Lung microvascular endothelial cell (primary cell): ENCODE measurements around the gene HIVEP2. TPM values are rescaled to one million over a fixed set of nuclear protein-coding genes. Genes with fewer than 3 reads are reported as not detected.

ENCODE experiments used
- DNase-seq, 2 donors: peaks; one replicate each; pipeline versions ENCODE4 v3.0.0 to v3.0.0-alpha.2; 2010; ENCODE audit warnings: low read depth in 2 of 2
- total RNA-seq: library from RNA; depleted of rRNA; stranded (reverse); fragments of >200 nt; gene quantifications from 2 replicates; pipeline ENCODE4 v1.2.1, GENCODE V29; 2014

Gene HIVEP2
- total RNA-seq, 1 donor from 2014 or later, result 14.3 TPM

GRCh38 chr6:142867988-142868812 lies 76.8 kb downstream of the HIVEP2 start:
- DNase-seq, result peak; percentile 98

GRCh38 chr6:142867355-142867801 lies 77.6 kb downstream of the HIVEP2 start:
- peak; percentile 38 to 77 for DNase-seq

GRCh38 chr6:142863981-142864380 lies 81.0 kb downstream of the HIVEP2 start:
- DNase-seq, result no peak

- no peak for DNase-seq
Observed at GRCh38 chr6:142861711-142862110, 83.3 kb downstream of the HIVEP2 start.

- no peak for DNase-seq
Observed at GRCh38 chr6:142860498-142860897, 84.5 kb downstream of the HIVEP2 start.

GRCh38 chr6:142857796-142858555 lies 87.0 kb downstream of the HIVEP2 start:
- peak in 1 of 2 donors; percentile 24 for DNase-seq

GRCh38 chr6:142857233-142857761 lies 87.7 kb downstream of the HIVEP2 start:
- peak in 1 of 2 donors; percentile 48 for DNase-seq

- DNase-seq, result no peak
Observed at GRCh38 chr6:142856624-142857232, 88.2 kb downstream of the HIVEP2 start.

GRCh38 chr6:142855893-142856623 lies 88.9 kb downstream of the HIVEP2 start:
- DNase-seq, result no peak

- no peak for DNase-seq
Observed at GRCh38 chr6:142854589-142855488, 90.1 kb downstream of the HIVEP2 start.

- DNase-seq, result peak in 1 of 2 donors; percentile 20
Observed at GRCh38 chr6:142853244-142854180, 91.5 kb downstream of the HIVEP2 start.

- no peak for DNase-seq
Observed at GRCh38 chr6:142851601-142852000, 93.4 kb downstream of the HIVEP2 start.

- peak in 1 of 2 donors; percentile 72 for DNase-seq
Observed at GRCh38 chr6:142850679-142851423, 94.1 kb downstream of the HIVEP2 start.

GRCh38 chr6:142848976-142849375 lies 96.0 kb downstream of the HIVEP2 start:
- DNase-seq, result no peak

- DNase-seq, result no peak
Observed at GRCh38 chr6:142848156-142848555, 96.8 kb downstream of the HIVEP2 start.

GRCh38 chr6:142846883-142847287 lies 98.1 kb downstream of the HIVEP2 start:
- DNase-seq, result peak; percentile 93 to 96

GRCh38 chr6:142846459-142846831 lies 98.5 kb downstream of the HIVEP2 start:
- peak; percentile 40 to 57 for DNase-seq
